AG10803 (cell line): Measurements from ENCODE around the gene CBX7.

Experiments used
- DNase-seq: peaks from one replicate; pipeline ENCODE4 v3.0.0; 2010; ENCODE audit warnings: low read depth
- H3K4me3 ChIP-seq: 2 replicates; pipeline ENCODE4 v1.5.1; 2011; ENCODE audit warnings: mild to moderate bottlenecking, low read length, control low read depth
- CTCF ChIP-seq: conservative IDR thresholded peaks from 2 replicates; pipeline ENCODE4 v1.5.1; 2011; ENCODE audit warnings: mild to moderate bottlenecking, low read length, control low read depth, inconsistent platforms

Gene CBX7

GRCh38 chr22:39129746-39130145, 22.7 kb downstream of the CBX7 start:
- TF ChIP-seq CTCF, result no peak
- no peak for DNase-seq
- no peak overlapping the region for H3K4me3 ChIP-seq

GRCh38 chr22:39129081-39129480, 23.4 kb downstream of the CBX7 start:
- H3K4me3 ChIP-seq, result no peak overlapping the region
- no peak for DNase-seq
- no peak for TF ChIP-seq CTCF

GRCh38 chr22:39128508-39128907, 24.0 kb downstream of the CBX7 start:
- DNase-seq, result no peak
- TF ChIP-seq CTCF, result no peak
- no peak overlapping the region for H3K4me3 ChIP-seq

- TF ChIP-seq CTCF, result no peak
- no peak overlapping the region for H3K4me3 ChIP-seq
- no peak for DNase-seq
These were observed 26.9 kb downstream of the CBX7 start for GRCh38 chr22:39125622-39126021.

- no peak for DNase-seq
- TF ChIP-seq CTCF, result no peak
- no peak overlapping the region for H3K4me3 ChIP-seq
These were observed 28.5 kb downstream of the CBX7 start for GRCh38 chr22:39123751-39124581.

- no peak overlapping the region for H3K4me3 ChIP-seq
- DNase-seq, result no peak
- TF ChIP-seq CTCF, result no peak
These were observed 29.6 kb downstream of the CBX7 start for GRCh38 chr22:39122772-39123470.

- TF ChIP-seq CTCF, result no peak
- no peak overlapping the region for H3K4me3 ChIP-seq
- no peak for DNase-seq
These were observed 31.5 kb downstream of the CBX7 start for GRCh38 chr22:39120983-39121382.
